HG03280 (cell line): Measurements from ENCODE around the gene APOBEC3F.
A peak's percentile ranks its signal among the peaks of the same experiment; 100 is the strongest.
"Not testable (repeated sequence)": the region's sequence is repeated elsewhere in the genome, so short reads cannot be mapped to it uniquely, and the experiment has no call there.

Experiments
- ATAC-seq: cut with Tn5 transposase; IDR thresholded peaks from one replicate; pipeline ENCODE4 v1.9.1; 2021; ENCODE audit warnings: mild to moderate bottlenecking, moderate library complexity; ENCODE audit not compliant: unreplicated experiment

APOBEC3F gene

GRCh38 chr22:39026509-39027150, 14.0 kb upstream of the APOBEC3F start:
- no peak for ATAC-seq

- ATAC-seq, result no peak
These were observed 12.9 kb upstream of the APOBEC3F start for GRCh38 chr22:39027717-39028116.

GRCh38 chr22:39028281-39028680, 12.4 kb upstream of the APOBEC3F start:
- ATAC-seq, result no peak

- ATAC-seq, result no peak
These were observed 11.4 kb upstream of the APOBEC3F start for GRCh38 chr22:39029227-39029626.

GRCh38 chr22:39030705-39031104, 10.0 kb upstream of the APOBEC3F start:
- no peak for ATAC-seq

GRCh38 chr22:39031434-39032295, 9.0 kb upstream of the APOBEC3F start:
- ATAC-seq, result not testable (repeated sequence)

GRCh38 chr22:39037071-39037470, 3.6 kb upstream of the APOBEC3F start:
- ATAC-seq, result not testable (repeated sequence)

- ATAC-seq, result no peak
These were observed 1.1 kb upstream of the APOBEC3F start for GRCh38 chr22:39039306-39040126.

- ATAC-seq, result not testable (repeated sequence)
These were observed 518 bp upstream of the APOBEC3F start for GRCh38 chr22:39040155-39040537.

- no peak for ATAC-seq
These were observed 1.2 kb downstream of the APOBEC3F start for GRCh38 chr22:39041908-39042307.

GRCh38 chr22:39043063-39043462, 2.4 kb downstream of the APOBEC3F start:
- not testable (repeated sequence) for ATAC-seq

- not testable (repeated sequence) for ATAC-seq
These were observed 4.5 kb downstream of the APOBEC3F start for GRCh38 chr22:39045136-39045535.

GRCh38 chr22:39049486-39049885, 8.8 kb downstream of the APOBEC3F start:
- not testable (repeated sequence) for ATAC-seq

GRCh38 chr22:39051844-39052495, 11.3 kb downstream of the APOBEC3F start:
- not testable (repeated sequence) for ATAC-seq

GRCh38 chr22:39055658-39056057, 15.0 kb downstream of the APOBEC3F start:
- no peak for ATAC-seq

- ATAC-seq, result not testable (repeated sequence)
These were observed 20.6 kb downstream of the APOBEC3F start for GRCh38 chr22:39061290-39061689.

- ATAC-seq, result not testable (repeated sequence)
These were observed 21.3 kb downstream of the APOBEC3F start for GRCh38 chr22:39061951-39062350.

GRCh38 chr22:39063904-39064303, 23.2 kb downstream of the APOBEC3F start:
- not testable (repeated sequence) for ATAC-seq

- peak; percentile 49 for ATAC-seq
These were observed 26.0 kb downstream of the APOBEC3F start for GRCh38 chr22:39066442-39067276.
